Spleen (tissue), 11 donors: Measurements from ENCODE around the gene BDH1. TPM values are rescaled to one million over a fixed set of nuclear protein-coding genes. Genes with fewer than 3 reads are reported as not detected.

ENCODE experiments used
- DNase-seq: peaks from one replicate; pipeline ENCODE4 v3.0.0-alpha.2; 2020
- H3K27ac ChIP-seq, 8 donors: fragments of 200-600 bp; sonication (generic) in 7 of 8; 1 replicate in 4 of 8; 2 replicates in 4 of 8; pipeline versions ENCODE4 v1.5.0 to v1.8.0; 2016 to 2021; ENCODE audit warnings: inconsistent platforms in 4 of 8, mild to moderate bottlenecking in 4 of 8, moderate library complexity in 1 of 8
- H3K27me3 ChIP-seq, 7 donors: fragments of 200-600 bp; sonication (generic) in 6 of 7; replicated peaks in 1 of 7; 1 replicate in 4 of 7; 2 replicates in 3 of 7; pipeline versions ENCODE4 v1.5.0 to v1.8.0; 2016 to 2021; ENCODE audit warnings: inconsistent platforms in 3 of 7, mild to moderate bottlenecking in 1 of 7
- H3K36me3 ChIP-seq, 6 donors: fragments of 200-600 bp; sonication (generic) in 5 of 6; 1 replicate in 4 of 6; 2 replicates in 2 of 6; pipeline versions ENCODE4 v1.5.0 to v1.8.0; 2016 to 2021; ENCODE audit warnings: inconsistent platforms in 2 of 6
- H3K4me1 ChIP-seq, 6 donors: fragments of 200-600 bp; sonication (generic) in 5 of 6; 1 replicate in 3 of 6; 2 replicates in 3 of 6; pipeline versions ENCODE4 v1.5.0 to v1.8.0; 2016 to 2021; ENCODE audit warnings: inconsistent platforms in 3 of 6
- H3K4me3 ChIP-seq, 8 donors: fragments of 200-600 bp; sonication (generic) in 7 of 8; 1 replicate in 4 of 8; 2 replicates in 4 of 8; pipeline versions ENCODE4 v1.5.0 to v1.8.0; 2016 to 2021; ENCODE audit warnings: inconsistent platforms in 4 of 8, mild to moderate bottlenecking in 4 of 8, moderate library complexity in 2 of 8
- H3K9me3 ChIP-seq, 8 donors: fragments of 200-600 bp; sonication (generic) in 7 of 8; 1 replicate in 4 of 8; 2 replicates in 4 of 8; pipeline versions ENCODE4 v1.5.0 to v1.8.0; 2016 to 2021; ENCODE audit warnings: inconsistent platforms in 4 of 8
- CTCF ChIP-seq, 11 experiments: fragments of 200-600 bp in 7 of 11; fragments of 450-650 bp in 4 of 11; sonication (generic) in 4 of 11; IDR thresholded peaks in 8 of 11; conservative IDR thresholded peaks in 3 of 11; 1 replicate in 7 of 11; 2 replicates in 4 of 11; pipeline versions ENCODE4 v1.4.0 to v1.8.0; 2016 to 2021; ENCODE audit warnings: antibody characterized with exemption in 11 of 11, inconsistent platforms in 4 of 11, mild to moderate bottlenecking in 1 of 11
- POLR2A ChIP-seq, 3 donors: fragments of 450-650 bp; IDR thresholded peaks; one replicate each; pipeline ENCODE4 v1.5.1; 2017; ENCODE audit warnings: antibody characterized with exemption in 3 of 3, mild to moderate bottlenecking in 1 of 3
- POLR2AphosphoS5 ChIP-seq, 3 donors: sonication (generic); formaldehyde crosslinking; IDR thresholded peaks; one replicate each; pipeline ENCODE4 v1.5.1; 2017; ENCODE audit warnings: antibody characterized with exemption in 3 of 3
- WGBS, 5 donors: extraction: QIAGEN DNeasy Blood & Tissue Kit in 3 of 5; methylation state at CpG; one replicate each; pipeline versions ENCODE4 v1.1.5 to v1.1.7; 2013 to 2018; 5-methylcytosine and 5-hydroxymethylcytosine counted together
- intact Hi-C: fragments of 100-400 bp; cut with DNase I; formaldehyde crosslinking; loops from one replicate; pipeline ENCODE4 v1.15.0; 2023; ENCODE audit warnings: low total_unique reads
- polyA plus RNA-seq, 3 donors: library from polyadenylated mRNA; stranded (reverse); fragments of 200-250 nt; gene quantifications; one replicate each; pipeline ENCODE4 v1.2.1, GENCODE V29; 2013
- total RNA-seq, 7 donors: library from RNA; depleted of rRNA in 3 of 7; stranded (reverse); fragments of >200 nt in 3 of 7; fragmentation: NEBNext Ultra II Directional in 4 of 7; extraction: Animal tissue kit (Norgen Biotek cat#: 25700) in 4 of 7; gene quantifications; one replicate each; pipeline versions ENCODE4 v1.1.0 to v1.2.1, GENCODE V29; 2016 to 2021
- donor health status: healthy with polysubstance abuse.
- donor health status: DM: no; HTN: no; CAD: no; lungs with moderate emphysema.
- donor health status: DM: no; HTN: no; CAD: no.
- donor health status: Bipolar disorder and iron deficiency.
- donor health status: healthy.
- donor health status: DM: no; HTN: no; CAD: no.
- donor health status: DM: yes; HTN: yes; CAD: no.

The BDH1 gene
- total and polyA plus RNA-seq, 10 donors, result 11.5 to 24.6 (median 17.5) TPM

GRCh38 chr3:197500812-197501211, 55.0 kb downstream of the BDH1 start:
- intact Hi-C loops, result no loop called here
- H3K27me3 ChIP-seq, result peaks cover 0 to 8% (median 0%) of the 10 kb centered on the region in 7 donors
- DNase-seq, result no peak
- H3K9me3 ChIP-seq, result peaks cover 0 to 12% (median 0%) of the 10 kb centered on the region in 8 donors
- no peak for TF ChIP-seq POLR2A (IDR thresholded peaks at IDR 0.05)
- TF ChIP-seq POLR2AphosphoS5 (IDR thresholded peaks at IDR 0.05), result no peak
- no peak for TF ChIP-seq CTCF (IDR thresholded peaks at IDR 0.05 in 8 of 11, conservative IDR thresholded peaks at IDR 0.05 in 3 of 11)
- no peaks in the 10 kb centered on the region for H3K36me3 ChIP-seq
- no peaks in the 10 kb centered on the region for H3K4me1 ChIP-seq
- H3K4me3 ChIP-seq, result no peak overlapping the region
- H3K27ac ChIP-seq, result no peak overlapping the region

- Histone ChIP-seq H3K4me1 (no peaks in the 10 kb centered on the region), H3K4me3 (no peak overlapping the region), H3K27me3 (peaks cover 0 to 11% (median 0%) of the 10 kb centered on the region in 7 donors), H3K27ac (no peak overlapping the region), H3K36me3 (no peaks in the 10 kb centered on the region), H3K9me3 (peaks cover 0 to 12% (median 0%) of the 10 kb centered on the region in 8 donors)
- no peak for DNase-seq
- no peak for TF ChIP-seq POLR2AphosphoS5 (IDR thresholded peaks at IDR 0.05)
- TF ChIP-seq POLR2A (IDR thresholded peaks at IDR 0.05), result no peak
- TF ChIP-seq CTCF (IDR thresholded peaks at IDR 0.05 in 8 of 11, conservative IDR thresholded peaks at IDR 0.05 in 3 of 11), result no peak
- intact Hi-C loops, result no loop called here
- WGBS, 5 donors, result 76 to 89% (median 84%) methylated on average over 8 of the region's 8 CpGs
Measured at GRCh38 chr3:197499427-197499826, 56.3 kb downstream of the BDH1 start.

- TF ChIP-seq POLR2A (IDR thresholded peaks at IDR 0.05) (no peak), POLR2AphosphoS5 (IDR thresholded peaks at IDR 0.05) (no peak), CTCF (IDR thresholded peaks at IDR 0.05 in 8 of 11, conservative IDR thresholded peaks at IDR 0.05 in 3 of 11) (no peak)
- WGBS, 5 donors, result 82 to 93% (median 85%) methylated on average over 49 to 60 of the region's 60 CpGs
- Histone ChIP-seq H3K36me3 (no peaks in the 10 kb centered on the region), H3K27me3 (peaks cover 0 to 11% (median 0%) of the 10 kb centered on the region in 7 donors), H3K4me3 (no peak overlapping the region), H3K4me1 (no peaks in the 10 kb centered on the region), H3K27ac (no peak overlapping the region), H3K9me3 (peaks cover 0 to 12% (median 0%) of the 10 kb centered on the region in 8 donors)
- no peak for DNase-seq
- intact Hi-C loops, result no loop called here
Measured at GRCh38 chr3:197498499-197499241, 57.1 kb downstream of the BDH1 start.

GRCh38 chr3:197496746-197497125, 59.0 kb downstream of the BDH1 start:
- Histone ChIP-seq H3K27ac (no peak overlapping the region), H3K36me3 (no peaks in the 10 kb centered on the region), H3K27me3 (peaks cover 0 to 14% (median 0%) of the 10 kb centered on the region in 7 donors), H3K4me1 (no peaks in the 10 kb centered on the region), H3K9me3 (peaks cover 0 to 12% (median 0%) of the 10 kb centered on the region in 8 donors), H3K4me3 (no peak overlapping the region)
- TF ChIP-seq POLR2AphosphoS5 (IDR thresholded peaks at IDR 0.05) (no peak), POLR2A (IDR thresholded peaks at IDR 0.05) (no peak), CTCF (IDR thresholded peaks at IDR 0.05 in 8 of 11, conservative IDR thresholded peaks at IDR 0.05 in 3 of 11) (no peak)
- no peak for DNase-seq
- WGBS, 5 donors, result 62 to 92% (median 71%) methylated on average over 1 of the region's 1 CpG
- intact Hi-C loops, result no loop called here
